Gastrocnemius medialis (tissue), 4 donors: ENCODE measurements around the gene MEIS1.

Experiments
- CTCF ChIP-seq, 5 experiments: fragments of 450-650 bp in 3 of 5; fragments of 200-600 bp in 2 of 5; sonication (generic) in 2 of 5; IDR thresholded peaks in 4 of 5; conservative IDR thresholded peaks in 1 of 5; 1 replicate in 4 of 5; 2 replicates in 1 of 5; pipeline ENCODE4 v1.5.1; 2016 to 2019; ENCODE audit warnings: antibody characterized with exemption in 5 of 5, mild to moderate bottlenecking in 3 of 5, moderate library complexity in 3 of 5
- POLR2A ChIP-seq, 2 donors: fragments of 450-650 bp; IDR thresholded peaks; one replicate each; pipeline ENCODE4 v1.6.1; 2017; ENCODE audit warnings: antibody characterized with exemption in 2 of 2, mild to moderate bottlenecking in 2 of 2, moderate library complexity in 2 of 2

GRCh38 chr2:66431274-66431642 is 3.7 kb upstream of the MEIS1 start:
- TF ChIP-seq POLR2A (IDR thresholded peaks at IDR 0.05) (no peak), CTCF (IDR thresholded peaks at IDR 0.05 in 4 of 5, conservative IDR thresholded peaks at IDR 0.05 in 1 of 5) (no peak)
